AG04449 (cell line): ENCODE data around the gene ARHGAP25.

Experiments
- CTCF ChIA-PET: fragments of 350-600 bp; formaldehyde crosslinking; extraction: SDS; loops from one replicate; lab custom pipeline; 2021; ENCODE audit warnings: antibody characterized with exemption; lab: Yijun Ruan, JAX
- POLR2A ChIA-PET: fragments of 400-600, 350-600 bp; formaldehyde crosslinking; extraction: SDS; loops from one replicate; lab custom pipeline; 2020; ENCODE audit warnings: antibody characterized with exemption, inconsistent platforms; lab: Yijun Ruan, JAX
- DNase-seq: peaks from one replicate; pipeline ENCODE4 v3.0.0-alpha.2; 2010; ENCODE audit warnings: low read depth, low spot score
- H3K4me3 ChIP-seq: 2 replicates; pipeline ENCODE4 v1.5.1; 2011; ENCODE audit warnings: low read depth, mild to moderate bottlenecking, control low read depth, low read length
- CTCF ChIP-seq: IDR thresholded peaks from one replicate; pipeline ENCODE4 v1.5.1; 2011; ENCODE audit warnings: mild to moderate bottlenecking, moderate library complexity, low read length, control low read depth, inconsistent platforms; ENCODE audit not compliant: insufficient read depth; ENCODE audit errors: missing control alignments

ARHGAP25 gene

DNA sequence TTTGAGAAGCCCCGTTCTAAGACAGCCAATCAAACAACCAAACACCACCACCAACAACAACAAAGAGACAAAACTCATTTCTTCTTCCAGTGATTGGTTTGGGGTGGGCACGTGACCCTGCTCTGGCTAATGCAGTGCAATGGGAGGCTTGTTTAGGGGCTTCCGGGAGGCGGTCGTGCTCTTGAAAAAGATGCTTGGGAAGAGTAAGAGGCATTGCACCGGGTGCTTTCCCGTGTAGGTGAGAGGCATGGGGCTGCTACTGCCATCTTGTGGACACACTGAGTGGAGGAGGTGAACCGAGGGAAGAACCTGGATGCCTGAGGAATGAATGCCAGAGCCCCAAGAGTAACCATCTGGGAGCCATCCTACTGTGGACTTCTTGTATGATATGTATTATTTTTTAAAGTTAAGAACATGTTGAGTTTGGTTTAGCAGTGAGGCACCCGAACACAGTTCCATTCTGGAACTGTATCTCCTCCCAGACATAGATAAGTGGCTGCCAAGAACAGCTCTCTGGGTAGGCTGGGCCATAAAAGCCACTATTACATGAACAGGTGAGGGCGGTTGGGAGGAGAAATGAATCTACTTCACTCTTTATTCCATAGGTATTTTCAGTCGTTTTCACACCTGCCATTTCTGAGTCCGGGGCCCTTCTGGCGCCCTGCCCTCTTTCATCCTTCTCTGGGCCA is 19.1 kb upstream of the ARHGAP25 start:
- TF ChIP-seq CTCF, result peak; percentile 75
- POLR2A ChIA-PET, result no interaction called here
- no peak for DNase-seq
- H3K4me3 ChIP-seq, result no peak overlapping the region
- CTCF ChIA-PET, result interaction anchor here (0.6 to 4.2 kb wide), 15 partner anchors 8 to 253 kb away, joined by 3 to 61 read pairs (median 3); no protein-coding TSS in a partner anchor

GRCh38 chr2:68716604-68717304 is 17.9 kb upstream of the ARHGAP25 start:
- H3K4me3 ChIP-seq, result no peak overlapping the region
- POLR2A ChIA-PET, result no interaction called here
- no peak for TF ChIP-seq CTCF
- no peak for DNase-seq
- CTCF ChIA-PET, result interaction anchor here (0.8 to 4.2 kb wide), 12 partner anchors 8 to 252 kb away, joined by 3 to 61 read pairs (median 6); no protein-coding TSS in a partner anchor

DNA sequence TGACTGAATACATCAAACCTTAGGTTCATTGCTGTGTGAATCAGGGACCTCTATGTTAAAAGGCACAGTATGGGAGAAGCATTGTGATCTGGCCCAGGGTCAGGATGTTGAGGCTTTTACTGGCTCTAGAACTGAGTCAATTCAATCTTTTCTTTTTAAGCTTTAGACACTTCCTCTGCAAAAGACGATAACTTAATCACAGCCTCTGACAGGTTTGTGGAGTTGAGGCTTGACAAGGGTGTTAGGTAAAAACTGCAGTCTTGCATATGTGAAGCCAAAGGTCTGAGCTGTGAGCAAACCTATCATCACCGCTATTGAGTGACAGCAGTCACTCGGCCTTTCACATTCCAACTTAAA is 17.3 kb upstream of the ARHGAP25 start:
- TF ChIP-seq CTCF, result no peak
- ChIA-PET POLR2A (no interaction called here), CTCF (interaction anchor here (0.7 to 4.2 kb wide), 9 partner anchors 8 to 259 kb away, joined by 3 to 61 read pairs (median 7); no protein-coding TSS in a partner anchor)
- no peak for DNase-seq
- no peak overlapping the region for H3K4me3 ChIP-seq

DNA sequence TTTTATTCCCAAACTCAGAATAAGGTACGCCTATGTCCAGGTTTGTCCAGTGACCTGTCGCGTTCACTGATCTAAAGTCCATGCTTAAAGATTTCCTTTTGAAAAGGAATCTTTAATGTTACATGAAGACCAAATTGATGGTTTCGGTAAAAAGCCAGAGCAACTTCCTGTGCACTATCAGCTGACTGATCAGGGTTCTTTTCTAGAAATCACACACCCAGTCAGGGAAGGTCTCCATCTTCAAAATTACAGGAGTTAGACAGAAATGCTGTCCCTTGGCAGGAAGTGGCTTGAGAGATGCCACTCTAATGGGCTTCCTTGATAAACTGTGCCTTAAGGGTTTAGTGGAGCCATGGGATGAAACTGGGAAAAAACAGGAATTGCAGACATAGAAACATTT is 14.7 kb upstream of the ARHGAP25 start:
- CTCF ChIA-PET, result interaction anchor here (1.9 to 3.3 kb wide), 2 partner anchors 10 to 256 kb away, joined by 6 to 24 read pairs; no protein-coding TSS in a partner anchor
- no peak for TF ChIP-seq CTCF
- POLR2A ChIA-PET, result no interaction called here
- DNase-seq, result no peak
- no peak overlapping the region for H3K4me3 ChIP-seq

- no peak for TF ChIP-seq CTCF
- H3K4me3 ChIP-seq, result no peak overlapping the region
- ChIA-PET POLR2A (no interaction called here), CTCF (interaction anchor here (1.9 to 3.3 kb wide), 2 partner anchors 11 to 257 kb away, joined by 6 to 24 read pairs; no protein-coding TSS in a partner anchor)
- DNase-seq, result no peak
Observed at GRCh38 chr2:68720665-68721064, 13.9 kb upstream of the ARHGAP25 start.
